GM21723 (cell line): ENCODE measurements around the gene ANKRD44.

Source experiments
- ATAC-seq: cut with Tn5 transposase; IDR thresholded peaks from one replicate; pipeline ENCODE4 v1.9.1; 2021; ENCODE audit warnings: mild to moderate bottlenecking, moderate library complexity; ENCODE audit not compliant: unreplicated experiment

The ANKRD44 gene

DNA sequence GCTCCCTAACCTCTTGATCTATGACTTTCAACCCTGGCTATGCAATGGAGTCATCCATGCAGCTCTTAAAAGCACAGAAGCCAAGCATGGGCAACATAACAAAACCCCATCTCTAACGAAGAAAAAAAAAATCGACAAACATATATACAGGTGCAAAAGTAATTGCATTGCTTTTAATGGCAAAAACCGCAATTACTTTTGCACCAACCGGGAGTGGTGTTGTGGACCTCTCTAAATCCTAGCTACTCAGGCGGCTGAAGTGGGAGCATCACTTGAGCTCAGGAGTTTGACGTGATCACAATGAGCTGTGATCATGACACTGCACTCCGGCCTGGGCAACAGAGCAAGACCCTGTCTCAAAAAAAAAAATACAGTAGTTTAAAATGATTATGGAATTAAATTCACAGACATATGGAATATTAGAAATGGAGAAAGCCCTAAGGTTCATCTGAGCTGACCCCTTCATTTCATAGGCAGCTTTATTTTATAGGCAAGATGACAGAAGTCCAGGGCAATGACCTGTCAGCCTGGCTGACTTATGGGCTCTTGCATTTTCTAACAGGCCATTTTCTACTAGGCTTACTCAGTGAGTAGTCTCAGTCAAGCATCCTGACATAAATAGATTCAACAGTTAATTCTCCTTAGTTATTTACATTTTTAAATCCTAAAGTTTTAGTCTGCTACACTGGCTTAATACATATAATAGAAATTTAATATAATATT is 183.8 kb downstream of the ANKRD44 start:
- no peak for ATAC-seq

GRCh38 chr2:197124639-197125390 is 185.8 kb downstream of the ANKRD44 start:
- no peak for ATAC-seq

DNA sequence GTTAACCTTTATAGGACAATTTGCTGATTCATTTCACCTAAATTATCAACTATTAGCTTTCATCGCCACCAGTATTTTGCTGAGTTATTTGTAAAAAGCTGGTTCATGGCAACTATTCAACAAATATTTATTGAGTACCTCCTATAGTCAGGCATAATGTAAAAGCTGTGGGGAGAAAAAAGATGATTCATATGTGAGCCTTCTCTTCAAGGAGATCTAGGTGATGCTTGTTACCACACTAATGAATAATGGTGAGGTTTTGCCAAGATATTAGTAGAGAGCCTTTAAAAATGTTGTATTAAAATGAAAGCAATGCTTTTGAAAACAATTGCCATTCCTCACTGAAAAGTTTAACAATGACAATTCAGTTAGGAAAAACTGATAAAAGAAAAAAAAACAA is 187.8 kb downstream of the ANKRD44 start:
- no peak for ATAC-seq

GRCh38 chr2:197121756-197122385 is 188.7 kb downstream of the ANKRD44 start:
- ATAC-seq: no peak

DNA sequence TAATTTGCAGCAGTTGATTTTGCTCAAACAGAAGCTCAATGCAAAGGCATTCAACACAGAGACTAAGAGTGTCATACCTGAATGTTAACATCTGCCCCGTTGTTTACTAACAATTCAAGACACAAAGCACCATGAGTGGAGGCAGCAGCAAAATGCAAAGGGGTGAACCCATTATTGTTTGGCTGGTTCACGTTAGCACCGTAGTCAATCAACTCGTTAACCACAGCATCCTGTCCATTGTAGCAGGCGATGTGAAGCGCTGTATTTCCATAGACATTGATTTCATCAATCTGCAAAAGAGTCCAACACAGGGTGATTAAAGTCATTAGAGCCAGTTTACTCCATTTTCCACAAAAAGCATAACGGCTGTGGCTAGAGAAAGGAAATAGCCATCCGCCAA is 189.3 kb downstream of the ANKRD44 start:
- ATAC-seq: no peak

DNA sequence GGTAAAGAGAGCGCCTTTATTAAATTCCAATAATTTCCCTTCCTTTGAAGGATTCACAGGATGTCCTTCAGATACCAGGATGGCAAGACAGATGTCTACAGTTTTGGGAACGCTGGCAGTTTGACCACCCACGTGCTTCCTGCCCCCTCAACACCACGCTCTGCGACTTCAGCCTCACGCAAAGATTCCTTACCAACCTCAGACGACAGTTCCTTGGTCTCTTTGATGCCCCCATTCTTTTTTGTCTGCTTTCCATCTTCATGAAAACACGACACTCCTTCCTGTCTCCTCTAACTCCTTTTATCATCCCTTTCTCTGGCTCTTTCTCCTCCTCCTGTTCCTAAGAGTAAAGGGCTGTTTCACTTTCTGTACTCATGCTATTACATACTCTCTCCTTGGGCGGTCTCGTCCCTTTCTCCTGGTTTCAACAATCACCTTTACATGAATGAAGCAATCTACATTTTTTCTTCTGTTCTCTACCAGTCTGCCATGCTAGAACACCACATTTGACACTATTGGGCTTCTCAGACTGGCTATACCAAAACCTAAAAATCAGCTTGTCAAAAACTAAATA is 194.2 kb downstream of the ANKRD44 start:
- ATAC-seq: no peak

- no peak for ATAC-seq
Observed at GRCh38 chr2:197115325-197115724, 195.3 kb downstream of the ANKRD44 start.

GRCh38 chr2:197113275-197113711 is 197.3 kb downstream of the ANKRD44 start:
- peak; percentile 75 for ATAC-seq

DNA sequence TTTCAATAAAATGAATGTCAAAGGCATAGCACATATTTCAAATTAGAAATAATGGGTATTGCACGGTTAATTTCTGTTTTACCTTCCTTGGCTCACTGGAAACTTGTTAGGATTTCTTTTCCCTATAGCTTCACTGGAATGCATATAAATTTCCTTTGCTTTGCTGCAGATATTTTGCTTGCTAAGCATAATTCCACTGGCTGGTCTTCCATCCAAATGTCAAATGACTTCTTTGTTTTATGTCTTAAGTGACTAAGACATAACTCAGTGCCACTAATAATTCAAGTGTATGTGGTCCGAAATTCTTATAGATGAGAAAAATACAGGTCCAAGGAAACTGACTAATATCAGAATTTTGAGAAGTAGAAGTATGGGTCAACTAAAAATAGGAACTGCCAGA is 201.3 kb downstream of the ANKRD44 start:
- ATAC-seq: no peak

- ATAC-seq: no peak
Observed at GRCh38 chr2:197108758-197109157, 201.8 kb downstream of the ANKRD44 start.

DNA sequence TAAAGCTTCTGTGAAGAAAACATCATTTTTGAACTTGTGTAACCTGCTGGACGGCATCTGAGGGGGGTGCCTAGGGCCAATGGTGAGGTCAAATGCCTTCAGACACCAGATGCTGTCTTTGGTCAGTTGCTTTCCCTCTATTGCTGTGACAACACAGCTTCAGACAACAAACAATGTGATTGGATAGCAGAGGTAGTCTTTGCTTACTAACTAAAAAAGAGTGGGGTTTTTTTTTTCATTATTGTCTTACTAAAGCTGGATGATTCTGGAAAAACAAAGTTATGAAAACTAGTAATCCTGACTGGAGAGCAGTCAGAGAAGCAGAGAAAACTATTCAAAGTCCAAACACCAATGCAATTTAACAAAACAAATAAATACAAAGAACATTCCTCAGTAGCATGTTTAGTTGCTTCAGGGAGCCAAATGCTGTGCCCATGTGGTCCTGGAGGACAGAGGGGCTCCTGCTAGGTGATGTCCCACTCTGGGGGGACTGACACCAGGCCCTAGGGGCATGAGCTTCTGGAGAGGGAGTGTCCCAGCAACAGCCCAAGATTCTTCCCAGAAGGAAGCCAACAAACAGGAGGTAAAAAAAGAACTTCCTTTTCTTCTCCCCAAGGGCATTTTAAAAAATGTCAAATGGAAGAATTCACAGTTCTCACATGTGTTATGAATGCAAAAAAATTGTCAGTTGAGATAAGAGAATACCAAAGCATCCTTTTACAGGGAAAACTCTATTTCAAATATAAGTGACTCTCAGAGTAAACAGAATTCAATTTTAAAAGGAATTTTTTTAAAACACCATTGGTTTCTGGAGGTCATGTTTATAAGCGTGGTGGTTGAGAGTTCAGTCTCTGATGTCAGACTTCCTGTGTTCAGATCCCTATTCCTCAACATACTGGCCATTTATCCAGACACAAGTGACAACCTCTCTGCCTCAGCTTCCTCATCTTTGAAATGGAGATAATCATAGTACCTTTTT is 203.0 kb downstream of the ANKRD44 start:
- no peak for ATAC-seq

DNA sequence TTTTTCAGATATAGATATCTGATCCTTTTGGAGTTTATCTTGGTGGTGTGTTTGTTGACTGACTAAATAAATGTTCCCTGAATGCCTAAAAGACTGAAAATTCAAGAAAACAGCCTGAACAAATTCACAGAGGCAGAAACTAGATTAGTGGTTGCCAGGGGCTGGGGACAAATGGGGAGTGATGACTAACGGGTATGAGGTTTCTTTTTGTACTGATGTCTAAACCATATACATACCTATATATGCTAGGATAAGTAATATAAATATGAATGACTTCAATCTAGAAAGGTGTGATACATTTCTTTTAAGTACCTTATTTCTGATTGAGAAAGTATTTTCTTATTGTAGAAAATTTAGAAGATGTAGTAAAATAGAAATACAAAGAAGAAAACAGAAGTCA is 207.2 kb downstream of the ANKRD44 start:
- ATAC-seq: no peak

- ATAC-seq: no peak
Observed at GRCh38 chr2:197102231-197102630, 208.3 kb downstream of the ANKRD44 start.

DNA sequence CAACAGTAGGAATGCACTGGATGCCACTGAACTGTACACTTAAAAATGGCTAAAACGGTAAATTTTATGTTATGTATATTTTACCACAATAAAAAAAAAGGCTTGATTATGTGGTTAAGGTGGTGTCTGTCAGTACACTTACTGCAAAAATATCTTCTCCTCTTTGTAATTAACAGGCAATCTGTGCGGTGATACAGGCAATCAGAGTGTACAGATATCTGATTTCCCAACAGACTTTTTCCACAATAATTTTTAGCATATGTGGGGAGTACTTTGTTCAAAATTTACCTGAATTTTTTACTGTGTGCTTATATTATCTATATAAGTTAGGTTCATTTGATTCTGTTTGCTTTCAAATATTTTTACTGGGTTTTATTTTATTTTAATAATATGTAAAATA is 209.1 kb downstream of the ANKRD44 start:
- no peak for ATAC-seq

- no peak for ATAC-seq
Observed at GRCh38 chr2:197097578-197098366, 212.8 kb downstream of the ANKRD44 start.

- no peak for ATAC-seq
Observed at GRCh38 chr2:197096649-197097048, 213.9 kb downstream of the ANKRD44 start.

- ATAC-seq: no peak
Observed at GRCh38 chr2:197092431-197092830, 218.1 kb downstream of the ANKRD44 start.

- no peak for ATAC-seq
Observed at GRCh38 chr2:197090742-197091367, 219.7 kb downstream of the ANKRD44 start.

- ATAC-seq: no peak
Observed at GRCh38 chr2:197089655-197090054, 220.9 kb downstream of the ANKRD44 start.
